HEK293 (cell line): Measurements from ENCODE around the gene P4HA1.

Source experiments
- CTCF ChIP-seq: fragments of 450-650 bp; formaldehyde crosslinking; IDR thresholded peaks from 2 replicates; pipeline ENCODE4 v1.5.1; 2016; ENCODE audit warnings: missing biosample characterization, missing genetic modification characterization
- ZBTB17 ChIP-seq: fragments of 450-650 bp; formaldehyde crosslinking; IDR thresholded peaks from 2 replicates; pipeline ENCODE4 v1.5.1; 2016; ENCODE audit warnings: missing biosample characterization, missing genetic modification characterization
- ZFP37 ChIP-seq: fragments of 450-650 bp; formaldehyde crosslinking; IDR thresholded peaks from 2 replicates; pipeline ENCODE4 v1.5.1; 2016; ENCODE audit warnings: missing biosample characterization, missing genetic modification characterization
- ZFP41 ChIP-seq: fragments of 450-650 bp; formaldehyde crosslinking; IDR thresholded peaks from 2 replicates; pipeline ENCODE4 v1.5.1; 2016; ENCODE audit warnings: missing biosample characterization, missing genetic modification characterization, borderline replicate concordance
- ZNF221 ChIP-seq: fragments of 450-650 bp; formaldehyde crosslinking; IDR thresholded peaks from 2 replicates; pipeline ENCODE4 v1.5.1; 2017; ENCODE audit warnings: missing biosample characterization, missing genetic modification characterization, borderline replicate concordance
- ZNF302 ChIP-seq: fragments of 450-650 bp; formaldehyde crosslinking; IDR thresholded peaks from 2 replicates; pipeline ENCODE4 v1.5.1; 2016; ENCODE audit warnings: missing biosample characterization, missing genetic modification characterization, low read depth
- ZNF350 ChIP-seq: fragments of 450-650 bp; formaldehyde crosslinking; IDR thresholded peaks from 2 replicates; pipeline ENCODE4 v1.5.0; 2017; ENCODE audit warnings: missing biosample characterization, mild to moderate bottlenecking, missing genetic modification characterization
- ZNF449 ChIP-seq: fragments of 450-650 bp; formaldehyde crosslinking; IDR thresholded peaks from 2 replicates; pipeline ENCODE4 v1.5.1; 2017; ENCODE audit warnings: missing biosample characterization, mild to moderate bottlenecking, missing genetic modification characterization, moderate library complexity
- ZNF473 ChIP-seq: fragments of 450-650 bp; formaldehyde crosslinking; IDR thresholded peaks from 2 replicates; pipeline ENCODE4 v1.5.1; 2017; ENCODE audit warnings: missing biosample characterization, missing genetic modification characterization
- ZNF514 ChIP-seq: fragments of 450-650 bp; formaldehyde crosslinking; IDR thresholded peaks from 2 replicates; pipeline ENCODE4 v1.5.1; 2016; ENCODE audit warnings: missing biosample characterization, missing genetic modification characterization
- ZNF549 ChIP-seq: fragments of 450-650 bp; IDR thresholded peaks from 2 replicates; pipeline ENCODE4 v1.5.1; 2018; ENCODE audit warnings: missing biosample characterization, missing genetic modification characterization, mild to moderate bottlenecking, inconsistent platforms, moderate library complexity

- TF ChIP-seq CTCF (tag by site-specific recombination) (no peak), ZFP37 (tag by site-specific recombination) (no peak), ZNF350 (tag by site-specific recombination) (no peak), ZNF549 (tag by site-specific recombination) (no peak), ZNF473 (no peak), ZNF302 (no peak), ZFP41 (tag by site-specific recombination) (no peak), ZNF221 (tag by site-specific recombination) (no peak), ZNF449 (tag by site-specific recombination) (no peak), ZNF514 (tag by site-specific recombination) (no peak), ZBTB17 (tag by site-specific recombination) (no peak)
Measured at GRCh38 chr10:73113551-73113950, 16.9 kb upstream of the P4HA1 start.
